Measurements from ENCODE around the gene CREB5.

- TF ChIP-seq, protein P1, sequence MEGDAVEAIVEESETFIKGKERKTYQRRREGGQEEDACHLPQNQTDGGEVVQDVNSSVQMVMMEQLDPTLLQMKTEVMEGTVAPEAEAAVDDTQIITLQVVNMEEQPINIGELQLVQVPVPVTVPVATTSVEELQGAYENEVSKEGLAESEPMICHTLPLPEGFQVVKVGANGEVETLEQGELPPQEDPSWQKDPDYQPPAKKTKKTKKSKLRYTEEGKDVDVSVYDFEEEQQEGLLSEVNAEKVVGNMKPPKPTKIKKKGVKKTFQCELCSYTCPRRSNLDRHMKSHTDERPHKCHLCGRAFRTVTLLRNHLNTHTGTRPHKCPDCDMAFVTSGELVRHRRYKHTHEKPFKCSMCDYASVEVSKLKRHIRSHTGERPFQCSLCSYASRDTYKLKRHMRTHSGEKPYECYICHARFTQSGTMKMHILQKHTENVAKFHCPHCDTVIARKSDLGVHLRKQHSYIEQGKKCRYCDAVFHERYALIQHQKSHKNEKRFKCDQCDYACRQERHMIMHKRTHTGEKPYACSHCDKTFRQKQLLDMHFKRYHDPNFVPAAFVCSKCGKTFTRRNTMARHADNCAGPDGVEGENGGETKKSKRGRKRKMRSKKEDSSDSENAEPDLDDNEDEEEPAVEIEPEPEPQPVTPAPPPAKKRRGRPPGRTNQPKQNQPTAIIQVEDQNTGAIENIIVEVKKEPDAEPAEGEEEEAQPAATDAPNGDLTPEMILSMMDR (IDR thresholded peaks at IDR 0.05) = no peak
- TF ChIP-seq EP300 (IDR thresholded peaks at IDR 0.05) = no peak
- no peak for TF ChIP-seq POLR2A (IDR thresholded peaks at IDR 0.05)
Measured at GRCh38 chr7:28425496-28425895, 13.2 kb downstream of the CREB5 start.
